GM12875 (cell line): ENCODE data around the gene GRIA3.

Source experiments
- H3K4me3 ChIP-seq: one replicate; pipeline ENCODE4 v1.5.1; 2011; ENCODE audit warnings: low read depth, low read length, control low read depth
- TF ChIP-seq, protein P1 (sequence below): IDR thresholded peaks from 2 replicates; pipeline ENCODE4 v1.5.1; 2011; ENCODE audit warnings: low read depth, mild to moderate bottlenecking, control low read depth, inconsistent platforms, low read length, moderate library complexity, borderline replicate concordance; ENCODE audit not compliant: insufficient read depth

Gene GRIA3

DNA sequence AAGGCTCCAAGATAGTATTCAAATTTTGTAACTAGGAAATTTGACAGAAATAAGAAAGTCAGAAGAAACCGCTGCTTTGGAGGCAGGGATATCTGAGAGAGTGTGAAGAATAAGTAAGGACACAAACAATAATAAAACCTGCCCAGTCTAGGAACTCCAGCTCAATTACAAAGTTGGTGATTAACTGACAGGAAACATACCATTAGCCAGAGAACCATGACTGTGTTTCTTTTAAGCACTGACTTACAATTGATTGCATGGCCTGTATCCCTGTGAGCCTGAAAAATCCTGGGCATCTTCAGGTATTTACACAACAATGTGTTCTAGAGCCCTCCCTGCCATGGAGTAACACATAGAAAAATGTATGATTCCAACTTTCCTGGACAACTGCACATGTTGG is 127.4 kb downstream of the GRIA3 start:
- no peak overlapping the region for H3K4me3 ChIP-seq
- TF ChIP-seq, protein P1, sequence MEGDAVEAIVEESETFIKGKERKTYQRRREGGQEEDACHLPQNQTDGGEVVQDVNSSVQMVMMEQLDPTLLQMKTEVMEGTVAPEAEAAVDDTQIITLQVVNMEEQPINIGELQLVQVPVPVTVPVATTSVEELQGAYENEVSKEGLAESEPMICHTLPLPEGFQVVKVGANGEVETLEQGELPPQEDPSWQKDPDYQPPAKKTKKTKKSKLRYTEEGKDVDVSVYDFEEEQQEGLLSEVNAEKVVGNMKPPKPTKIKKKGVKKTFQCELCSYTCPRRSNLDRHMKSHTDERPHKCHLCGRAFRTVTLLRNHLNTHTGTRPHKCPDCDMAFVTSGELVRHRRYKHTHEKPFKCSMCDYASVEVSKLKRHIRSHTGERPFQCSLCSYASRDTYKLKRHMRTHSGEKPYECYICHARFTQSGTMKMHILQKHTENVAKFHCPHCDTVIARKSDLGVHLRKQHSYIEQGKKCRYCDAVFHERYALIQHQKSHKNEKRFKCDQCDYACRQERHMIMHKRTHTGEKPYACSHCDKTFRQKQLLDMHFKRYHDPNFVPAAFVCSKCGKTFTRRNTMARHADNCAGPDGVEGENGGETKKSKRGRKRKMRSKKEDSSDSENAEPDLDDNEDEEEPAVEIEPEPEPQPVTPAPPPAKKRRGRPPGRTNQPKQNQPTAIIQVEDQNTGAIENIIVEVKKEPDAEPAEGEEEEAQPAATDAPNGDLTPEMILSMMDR, result no peak

DNA sequence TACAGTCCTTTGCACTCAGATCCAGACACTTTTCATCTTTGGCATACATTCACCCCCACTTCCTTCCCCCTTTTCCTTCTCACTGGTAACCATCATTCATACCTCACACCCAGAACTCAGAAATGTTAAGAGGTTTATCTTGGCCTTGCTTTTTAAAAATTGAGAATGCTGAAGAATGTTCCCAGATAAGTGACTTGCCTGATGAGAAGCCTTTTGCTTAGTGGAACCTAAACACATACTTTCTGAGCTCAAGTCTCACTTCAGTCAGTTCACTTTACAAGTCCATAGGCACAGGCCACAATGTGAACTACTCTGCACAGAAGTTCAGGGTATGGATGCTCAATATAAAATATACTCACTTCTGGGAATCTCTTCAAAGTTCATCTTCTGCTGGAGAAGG is 129.4 kb downstream of the GRIA3 start:
- TF ChIP-seq, protein P1, result no peak

DNA sequence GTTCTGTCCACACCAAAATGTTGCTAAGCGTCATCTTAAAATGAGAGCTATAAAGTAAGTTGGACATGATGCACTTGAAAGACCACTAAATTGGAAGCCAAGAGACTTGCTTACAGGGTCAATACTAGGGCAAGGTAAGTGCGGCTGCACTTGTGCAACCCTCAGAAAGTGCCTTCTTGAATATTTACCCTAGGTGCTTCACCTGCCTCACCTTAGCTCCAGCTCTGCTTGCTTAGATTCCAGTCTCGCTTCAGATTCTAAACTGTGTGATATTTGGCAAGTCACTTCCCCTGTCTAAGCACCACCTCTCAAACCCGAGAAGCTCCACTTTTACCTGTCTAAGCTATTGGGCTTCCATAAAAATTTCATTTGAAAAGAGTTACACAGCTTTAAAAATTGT is 136.5 kb downstream of the GRIA3 start:
- TF ChIP-seq, protein P1, result no peak
- no peak overlapping the region for H3K4me3 ChIP-seq

More for the DNA sequence above, 129.4 kb downstream of the GRIA3 start:
- H3K4me3 ChIP-seq, result no peak overlapping the region

DNA sequence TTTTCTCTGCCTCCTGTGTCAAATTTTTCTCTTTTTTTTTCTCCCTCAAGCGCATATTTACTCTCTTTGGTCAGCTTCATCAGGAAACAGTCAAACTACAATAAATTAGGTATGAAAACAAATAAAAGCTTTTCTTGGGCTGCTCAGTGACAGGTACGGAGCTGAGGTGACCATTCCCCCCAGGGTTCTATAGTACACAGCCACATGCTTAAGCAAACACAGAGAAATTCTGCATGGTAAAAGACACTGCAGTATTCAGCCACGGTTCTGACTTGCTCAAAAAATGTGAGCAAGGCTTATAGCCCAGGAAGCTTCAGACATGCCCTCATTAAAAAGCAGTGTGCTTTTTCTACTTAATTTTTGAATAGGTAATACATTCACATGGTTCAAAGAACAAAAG is 138.5 kb downstream of the GRIA3 start:
- TF ChIP-seq, protein P1, result no peak
- no peak overlapping the region for H3K4me3 ChIP-seq

DNA sequence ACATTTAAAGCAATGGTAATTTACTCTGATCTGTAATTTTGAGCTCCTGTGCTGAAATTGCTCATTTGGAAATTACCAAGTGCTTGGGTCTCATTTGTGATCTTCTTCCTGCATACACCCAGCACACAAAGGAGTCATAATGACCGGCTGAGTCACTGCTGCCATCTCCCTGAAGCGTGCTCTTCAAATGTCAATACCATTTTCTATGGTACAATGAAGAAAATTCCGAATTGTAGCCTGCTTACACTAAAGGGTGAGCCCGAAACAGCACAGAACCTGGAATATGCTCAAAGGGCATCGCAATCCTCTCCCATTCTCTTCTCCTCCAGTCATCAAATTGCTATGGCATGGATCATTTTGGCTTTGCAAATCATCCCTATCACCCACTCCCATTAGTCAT is 140.5 kb downstream of the GRIA3 start:
- H3K4me3 ChIP-seq, result no peak overlapping the region

DNA sequence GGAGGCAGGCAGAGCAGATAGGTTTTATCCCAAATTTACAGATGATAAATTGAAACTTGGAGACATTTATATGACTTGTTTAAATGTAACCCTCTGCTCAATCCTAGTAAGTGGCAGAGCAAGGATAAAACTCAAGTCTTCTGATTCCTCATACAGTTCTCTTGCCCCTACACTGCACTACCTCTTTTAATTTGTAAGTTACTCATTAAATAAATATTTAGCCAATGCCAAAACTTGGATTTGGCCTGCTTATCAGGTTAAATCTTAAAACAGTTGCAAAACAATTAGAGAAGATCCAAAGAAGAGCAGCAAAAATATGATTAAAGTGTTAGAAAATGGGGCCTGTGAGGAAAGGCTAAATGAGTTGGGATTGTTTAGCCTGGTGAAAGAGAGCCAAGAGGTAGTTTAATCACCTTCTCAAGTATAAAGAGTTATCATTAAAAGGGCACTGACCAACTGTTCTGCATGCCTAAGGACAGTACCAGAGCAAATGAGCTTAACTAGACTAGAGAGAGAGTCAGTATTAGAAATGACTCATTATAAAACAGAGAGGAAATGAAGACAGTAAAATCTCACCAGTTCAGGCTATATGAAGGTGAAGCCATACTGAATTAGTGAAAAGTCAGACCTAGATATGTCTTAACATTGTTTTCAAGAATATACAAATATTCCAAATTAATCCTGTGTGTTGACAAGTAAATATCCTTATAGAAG is 146.3 kb downstream of the GRIA3 start:
- TF ChIP-seq, protein P1, result no peak
- no peak overlapping the region for H3K4me3 ChIP-seq

More for the DNA sequence above, 140.5 kb downstream of the GRIA3 start:
- TF ChIP-seq, protein P1, result no peak

DNA sequence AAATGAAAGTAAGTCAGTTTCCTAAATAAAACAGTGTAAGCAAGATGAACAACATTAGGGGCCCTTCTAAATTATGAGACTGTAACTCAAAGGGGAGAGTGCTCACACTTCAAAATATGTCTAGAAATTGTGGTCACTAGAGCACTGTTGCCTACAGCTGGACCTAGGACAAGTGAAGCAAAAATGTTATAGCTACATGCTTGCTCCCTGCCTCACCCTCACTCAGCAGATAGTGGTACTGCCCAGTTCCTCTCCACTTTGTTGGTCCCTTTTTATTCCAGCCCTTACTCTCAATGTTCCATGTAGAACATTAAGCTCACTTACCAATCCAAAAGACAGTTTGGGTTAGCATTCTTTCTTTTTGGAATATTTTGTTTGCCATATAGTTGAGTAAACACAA is 147.3 kb downstream of the GRIA3 start:
- no peak overlapping the region for H3K4me3 ChIP-seq
- TF ChIP-seq, protein P1, result no peak
